GM10266 (cell line): ENCODE measurements around the gene POLD4.

ENCODE experiments used
- DNase-seq: peaks from one replicate; pipeline ENCODE4 v3.0.0; 2012; ENCODE audit errors: extremely low spot score
- TF ChIP-seq, protein P1 (sequence below): IDR thresholded peaks from 2 replicates; pipeline ENCODE4 v1.5.1; 2012; ENCODE audit warnings: mild to moderate bottlenecking, low read depth; ENCODE audit not compliant: control insufficient read depth, insufficient read depth; ENCODE audit errors: missing control alignments

The POLD4 gene

DNA sequence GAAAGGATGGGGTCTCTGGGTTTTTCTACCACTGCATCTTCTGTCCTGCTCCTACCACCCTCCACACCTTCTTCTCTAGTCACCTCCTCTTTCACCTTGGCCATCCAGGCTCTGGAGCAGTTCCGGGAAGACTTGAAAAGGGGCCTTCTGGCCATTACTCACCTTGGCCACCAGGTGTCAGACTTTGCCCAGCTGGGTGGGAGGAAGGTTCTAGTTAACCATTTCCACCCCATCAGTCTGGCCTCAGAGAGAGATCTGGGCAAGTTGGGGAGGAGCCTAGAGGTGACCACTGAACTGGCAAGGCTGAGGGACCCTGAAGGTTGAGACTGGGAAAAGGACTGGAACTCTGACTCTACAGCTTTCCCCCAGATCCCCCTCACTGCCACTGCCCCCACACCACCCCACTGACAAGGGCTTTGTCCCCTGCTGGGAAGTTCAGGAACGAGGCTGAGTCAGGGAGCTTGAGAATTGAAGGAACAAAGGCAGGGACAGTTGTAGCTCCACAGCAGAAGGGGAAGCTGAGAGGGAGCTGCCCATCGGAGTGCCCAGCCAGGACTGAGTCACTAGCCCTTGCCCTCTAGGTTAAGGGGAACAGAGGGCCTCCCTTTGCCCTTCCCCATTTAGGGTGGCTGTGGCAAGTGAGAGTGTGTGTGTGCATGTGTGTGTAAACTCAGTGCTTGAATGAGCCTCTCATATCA is 3.7 kb upstream of the POLD4 start:
- peak; percentile 79 for DNase-seq
- TF ChIP-seq, protein P1, sequence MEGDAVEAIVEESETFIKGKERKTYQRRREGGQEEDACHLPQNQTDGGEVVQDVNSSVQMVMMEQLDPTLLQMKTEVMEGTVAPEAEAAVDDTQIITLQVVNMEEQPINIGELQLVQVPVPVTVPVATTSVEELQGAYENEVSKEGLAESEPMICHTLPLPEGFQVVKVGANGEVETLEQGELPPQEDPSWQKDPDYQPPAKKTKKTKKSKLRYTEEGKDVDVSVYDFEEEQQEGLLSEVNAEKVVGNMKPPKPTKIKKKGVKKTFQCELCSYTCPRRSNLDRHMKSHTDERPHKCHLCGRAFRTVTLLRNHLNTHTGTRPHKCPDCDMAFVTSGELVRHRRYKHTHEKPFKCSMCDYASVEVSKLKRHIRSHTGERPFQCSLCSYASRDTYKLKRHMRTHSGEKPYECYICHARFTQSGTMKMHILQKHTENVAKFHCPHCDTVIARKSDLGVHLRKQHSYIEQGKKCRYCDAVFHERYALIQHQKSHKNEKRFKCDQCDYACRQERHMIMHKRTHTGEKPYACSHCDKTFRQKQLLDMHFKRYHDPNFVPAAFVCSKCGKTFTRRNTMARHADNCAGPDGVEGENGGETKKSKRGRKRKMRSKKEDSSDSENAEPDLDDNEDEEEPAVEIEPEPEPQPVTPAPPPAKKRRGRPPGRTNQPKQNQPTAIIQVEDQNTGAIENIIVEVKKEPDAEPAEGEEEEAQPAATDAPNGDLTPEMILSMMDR = peak; percentile 93

GRCh38 chr11:67356387-67356863 is 3.1 kb upstream of the POLD4 start:
- DNase-seq = no peak
- TF ChIP-seq, protein P1 = no peak

GRCh38 chr11:67355794-67356386 is 2.5 kb upstream of the POLD4 start:
- TF ChIP-seq, protein P1 = no peak
- DNase-seq = no peak

DNA sequence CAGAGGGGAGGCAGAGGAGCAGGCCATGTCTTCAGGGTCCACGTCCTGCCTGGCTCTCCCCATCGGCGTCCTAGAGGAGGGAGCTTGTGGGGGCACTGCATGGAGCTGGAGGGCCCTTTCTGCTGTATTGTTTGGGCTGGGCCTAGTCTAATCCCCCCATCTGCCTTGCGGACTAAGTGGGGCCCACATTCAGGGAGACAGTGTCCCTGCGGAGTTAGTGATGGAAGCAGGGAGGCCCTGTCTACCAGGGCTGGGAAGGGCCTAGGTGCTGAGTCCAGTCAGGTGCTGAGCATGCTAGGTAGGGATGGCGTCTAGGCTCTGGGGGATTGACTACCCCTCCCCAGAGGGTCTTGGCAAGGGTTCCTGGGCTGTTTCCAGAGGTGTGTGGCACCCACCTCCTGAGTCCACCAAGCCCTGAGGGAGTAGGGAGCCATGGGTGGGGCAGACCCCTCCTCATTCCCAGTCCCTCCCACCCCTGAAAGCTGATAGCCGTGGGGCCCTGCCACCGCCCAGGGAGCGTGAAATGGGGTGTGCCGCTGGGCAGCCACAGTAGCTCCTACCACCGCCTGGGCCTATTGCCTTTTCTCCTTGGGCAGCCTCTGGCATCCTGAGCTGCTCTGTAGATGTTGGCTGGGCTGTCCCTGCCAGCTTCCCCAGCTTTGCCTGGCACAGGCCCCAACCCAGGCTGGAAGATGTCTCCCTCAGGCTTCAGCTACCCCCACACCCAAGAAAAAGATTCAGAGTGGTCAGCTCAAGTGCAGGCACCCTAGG is 1.9 kb upstream of the POLD4 start:
- DNase-seq = peak; percentile 6
- TF ChIP-seq, protein P1 = no peak

DNA sequence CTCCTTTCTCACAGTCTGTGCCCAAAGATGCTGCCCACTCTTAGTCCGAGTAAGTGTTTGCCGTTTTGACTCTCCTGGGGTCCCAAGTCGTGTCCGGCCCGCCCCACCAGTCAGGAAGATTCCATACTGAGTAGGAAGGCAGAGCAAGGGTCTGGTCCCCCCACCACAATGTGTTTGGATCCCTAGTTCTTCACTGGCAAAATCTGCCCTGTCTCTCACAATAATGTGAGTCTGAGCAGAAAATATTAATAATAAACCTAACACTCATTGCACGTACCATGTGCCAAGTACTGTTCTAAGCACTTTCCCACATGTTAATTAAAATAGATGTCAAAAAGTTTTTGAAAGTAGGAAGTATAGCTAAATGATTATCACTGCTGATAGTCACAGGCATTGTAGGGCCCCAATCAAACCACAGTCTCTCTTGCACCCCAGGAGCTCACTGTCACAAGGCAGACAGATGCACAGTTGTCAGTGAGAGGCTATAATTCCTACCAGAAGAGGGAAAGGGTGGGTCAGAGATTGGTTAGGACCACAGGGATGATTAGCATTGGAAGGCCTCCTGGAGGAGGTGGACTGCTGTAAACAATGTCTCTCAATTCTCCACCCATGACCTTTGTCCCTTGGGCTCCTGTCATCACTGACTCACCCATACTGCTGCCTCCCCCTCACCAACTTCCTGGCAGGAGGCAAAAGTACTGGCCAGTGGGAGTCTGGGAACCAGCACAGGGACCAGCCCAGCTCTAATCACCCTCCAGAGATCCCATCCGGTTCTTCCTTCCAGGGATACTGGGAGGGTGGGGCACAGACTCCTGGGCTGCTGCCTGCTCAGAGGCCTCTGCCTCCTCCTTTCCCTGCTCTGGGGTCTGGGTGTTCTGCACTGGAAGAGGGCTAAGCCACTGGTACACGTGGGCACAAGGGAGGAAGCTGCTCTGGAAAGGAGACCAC is 1.0 kb upstream of the POLD4 start:
- peak; percentile 10 for DNase-seq
- TF ChIP-seq, protein P1 = no peak

DNA sequence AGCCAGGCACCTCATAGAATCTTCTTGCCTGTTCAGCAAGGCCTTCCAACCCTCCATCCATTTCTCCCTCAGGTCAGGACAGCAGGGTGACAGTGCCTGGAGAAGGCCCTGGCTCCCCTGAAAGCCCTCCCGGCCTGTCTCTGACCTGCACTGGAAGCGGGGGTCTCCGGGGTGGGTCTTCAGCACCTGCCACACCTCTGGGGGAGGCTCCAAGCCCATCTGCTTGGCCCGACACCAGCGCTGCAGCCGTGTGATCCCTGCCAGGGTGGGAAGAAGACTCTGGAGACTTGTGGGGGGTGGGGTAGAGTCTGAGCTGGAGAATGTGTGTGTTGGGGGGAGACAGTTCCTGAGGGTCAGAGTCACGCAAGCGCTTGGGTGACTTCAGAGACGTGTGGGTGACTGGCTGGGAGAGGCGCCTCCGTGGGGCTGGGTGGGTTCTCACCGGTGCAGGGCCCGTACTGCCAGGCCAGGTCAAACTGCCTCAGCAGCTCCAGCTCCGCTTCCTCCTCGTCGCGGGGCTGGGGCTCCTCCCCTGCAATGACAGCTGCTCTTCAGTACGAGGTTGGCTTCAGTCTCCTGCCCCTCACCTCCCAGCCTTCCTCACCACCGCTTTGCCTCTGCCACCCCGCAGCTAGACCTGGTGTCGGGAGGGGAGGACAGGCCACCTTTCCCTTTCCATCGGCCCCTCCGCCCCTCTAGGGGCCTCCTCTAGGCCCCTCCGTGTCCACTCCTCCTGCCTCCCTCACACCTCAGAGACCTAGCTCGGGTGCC is 615 bp downstream of the POLD4 start:
- DNase-seq = peak; percentile 40
- TF ChIP-seq, protein P1 = no peak
